HG03025 (cell line): ENCODE measurements around the gene NINJ2.

ENCODE experiments used
- ATAC-seq: cut with Tn5 transposase; IDR thresholded peaks from one replicate; pipeline ENCODE4 v1.9.1; 2021; ENCODE audit warnings: mild to moderate bottlenecking, moderate library complexity; ENCODE audit not compliant: unreplicated experiment, low FRiP score

The NINJ2 gene

DNA sequence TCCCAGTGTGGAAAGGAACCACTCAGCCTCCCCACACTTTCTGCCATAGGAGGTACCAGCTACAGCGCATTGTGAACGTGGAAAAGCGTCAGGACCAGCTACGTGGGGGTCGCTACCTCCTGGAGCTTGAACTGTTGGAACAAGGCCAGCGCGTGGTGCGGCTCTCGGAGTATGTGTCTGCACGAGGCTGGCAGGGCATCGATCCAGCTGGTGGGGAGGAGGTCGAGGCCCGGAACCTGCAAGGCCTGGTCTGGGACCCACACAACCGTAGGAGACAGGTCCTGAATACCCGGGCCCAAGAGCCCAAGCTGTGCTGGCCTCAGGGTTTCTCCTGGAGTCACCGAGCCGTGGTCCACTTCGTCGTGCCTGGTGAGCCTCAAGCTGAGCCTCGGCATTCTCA lies 106.7 kb downstream of the NINJ2 start:
- ATAC-seq: no peak

GRCh38 chr12:554001-554285 lies 109.3 kb downstream of the NINJ2 start:
- ATAC-seq: no peak

DNA sequence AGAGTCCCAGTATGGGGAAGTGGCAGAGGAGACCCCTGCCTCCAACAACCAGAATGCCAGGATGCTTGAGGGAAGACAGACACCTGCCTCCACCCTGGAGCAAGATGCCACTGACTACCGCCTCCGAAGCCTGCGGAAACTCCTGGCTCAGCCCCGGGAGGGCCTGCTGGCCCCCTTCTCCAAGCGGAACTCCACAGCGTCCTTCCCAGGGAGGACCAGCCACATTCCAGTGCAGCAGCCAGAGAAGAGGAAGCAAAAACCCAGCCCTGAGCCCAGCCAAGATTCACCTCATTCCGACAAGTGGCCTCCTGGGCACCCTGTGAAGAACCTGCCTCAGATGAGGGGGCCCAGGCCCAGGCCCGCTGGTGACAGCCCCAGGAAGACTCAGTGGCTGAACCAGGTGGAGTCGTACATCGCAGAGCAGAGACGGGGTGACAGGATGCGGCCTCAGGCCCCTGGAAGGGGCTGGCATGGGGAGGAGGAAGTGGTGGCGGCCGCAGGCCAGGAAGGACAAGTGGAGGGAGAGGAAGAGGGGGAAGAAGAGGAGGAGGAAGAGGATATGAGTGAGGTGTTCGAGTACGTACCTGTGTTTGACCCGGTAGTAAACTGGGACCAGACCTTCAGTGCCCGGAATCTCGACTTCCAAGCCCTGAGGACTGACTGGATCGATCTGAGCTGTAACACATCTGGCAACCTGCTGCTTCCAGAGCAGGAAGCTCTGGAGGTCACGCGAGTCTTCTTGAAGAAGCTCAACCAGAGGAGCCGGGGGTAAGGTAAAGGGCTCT lies 109.8 kb downstream of the NINJ2 start:
- no peak for ATAC-seq

DNA sequence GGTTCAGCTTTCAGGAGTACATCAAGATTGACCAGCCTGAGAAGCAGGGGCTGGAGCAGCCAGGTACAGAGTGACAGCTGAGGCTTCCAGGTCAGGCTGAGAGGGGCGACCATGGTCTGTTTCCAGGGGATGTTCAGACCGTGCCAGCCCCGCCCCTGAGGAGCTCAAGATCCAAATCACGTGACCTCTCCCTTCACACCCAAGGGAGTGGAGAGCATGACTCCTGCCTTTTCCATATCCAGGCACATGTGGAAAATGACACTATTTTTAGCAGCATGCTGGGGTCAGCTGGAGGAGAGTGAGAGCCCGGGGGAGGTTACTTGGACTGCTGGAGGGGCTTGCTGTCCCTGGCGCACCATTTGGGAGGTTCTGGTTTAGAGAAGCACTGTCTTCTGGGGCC lies 110.8 kb downstream of the NINJ2 start:
- ATAC-seq: no peak

GRCh38 chr12:550473-551260 lies 112.6 kb downstream of the NINJ2 start:
- ATAC-seq: no peak

- ATAC-seq: no peak
Observed at GRCh38 chr12:549476-550082, 113.7 kb downstream of the NINJ2 start.

DNA sequence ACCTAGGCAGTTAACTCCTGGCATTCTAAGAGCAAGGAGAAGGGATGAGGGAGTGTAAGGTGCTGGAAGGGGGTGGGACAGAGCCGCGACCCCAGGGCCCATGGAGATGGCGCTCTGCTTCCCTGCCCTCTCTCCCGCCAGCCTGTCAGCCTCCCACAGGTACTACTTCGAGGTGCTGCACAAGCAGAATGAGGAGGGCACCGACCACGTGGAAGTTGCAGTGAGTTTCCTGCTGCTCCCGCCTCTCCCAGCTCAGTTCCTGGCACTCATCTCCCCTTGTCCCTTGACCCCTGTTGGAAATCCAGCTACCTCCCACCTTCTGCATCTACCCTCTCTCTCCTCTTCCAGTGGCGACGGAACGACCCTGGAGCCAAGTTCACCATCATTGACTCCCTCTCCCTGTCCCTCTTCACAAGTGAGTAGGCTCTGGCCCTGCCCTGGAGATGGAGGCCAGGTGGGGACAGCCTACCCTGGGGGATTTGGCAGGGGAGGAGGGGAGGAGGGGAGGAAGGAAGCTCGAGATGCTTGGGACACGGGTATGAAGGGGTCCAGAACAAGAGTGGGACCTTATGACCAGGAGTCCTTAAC lies 115.3 kb downstream of the NINJ2 start:
- ATAC-seq: no peak

DNA sequence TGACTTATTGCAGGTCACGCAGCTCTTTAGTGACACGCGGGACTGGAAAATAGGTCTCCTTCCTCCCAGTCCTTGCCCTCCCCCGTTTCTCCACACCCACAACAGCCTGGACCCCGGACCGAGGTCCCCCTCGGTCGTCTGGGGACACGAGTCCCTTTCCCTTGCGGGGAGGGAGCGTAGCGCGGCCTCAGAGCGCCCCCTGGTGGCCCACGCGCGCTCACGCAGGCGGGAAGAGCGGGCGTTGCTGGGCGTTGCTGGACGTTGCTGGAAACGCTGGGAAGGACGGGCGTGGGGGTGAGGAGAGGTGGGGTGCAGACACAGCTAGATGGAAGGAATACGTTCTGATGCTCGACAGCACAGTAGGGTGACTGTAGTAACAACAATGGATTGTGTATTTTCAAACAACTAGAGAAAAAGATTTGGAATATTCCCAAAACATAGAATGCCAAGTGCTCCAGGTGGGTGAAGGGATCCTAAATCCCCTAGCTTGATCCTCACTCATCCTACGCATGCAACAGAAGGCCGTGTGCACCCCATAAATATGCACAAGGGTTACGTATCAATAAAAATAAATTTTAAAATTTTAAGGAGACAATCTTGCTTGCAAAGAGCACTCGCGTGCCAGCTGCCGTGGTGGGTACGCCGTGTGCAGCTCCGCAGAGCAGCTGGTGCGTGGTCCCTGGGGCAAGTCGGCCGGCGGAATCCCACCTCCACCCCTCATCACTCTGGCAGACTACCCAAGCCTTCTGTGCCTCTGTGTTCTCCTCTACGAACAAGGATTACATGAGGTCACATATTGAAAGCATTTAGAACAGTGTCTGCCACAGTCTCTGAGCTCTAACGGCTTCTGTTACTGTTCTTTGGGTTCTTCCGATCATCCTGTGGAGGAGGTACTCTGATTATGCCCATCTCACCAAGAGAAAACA lies 116.1 kb downstream of the NINJ2 start:
- ATAC-seq: no peak

DNA sequence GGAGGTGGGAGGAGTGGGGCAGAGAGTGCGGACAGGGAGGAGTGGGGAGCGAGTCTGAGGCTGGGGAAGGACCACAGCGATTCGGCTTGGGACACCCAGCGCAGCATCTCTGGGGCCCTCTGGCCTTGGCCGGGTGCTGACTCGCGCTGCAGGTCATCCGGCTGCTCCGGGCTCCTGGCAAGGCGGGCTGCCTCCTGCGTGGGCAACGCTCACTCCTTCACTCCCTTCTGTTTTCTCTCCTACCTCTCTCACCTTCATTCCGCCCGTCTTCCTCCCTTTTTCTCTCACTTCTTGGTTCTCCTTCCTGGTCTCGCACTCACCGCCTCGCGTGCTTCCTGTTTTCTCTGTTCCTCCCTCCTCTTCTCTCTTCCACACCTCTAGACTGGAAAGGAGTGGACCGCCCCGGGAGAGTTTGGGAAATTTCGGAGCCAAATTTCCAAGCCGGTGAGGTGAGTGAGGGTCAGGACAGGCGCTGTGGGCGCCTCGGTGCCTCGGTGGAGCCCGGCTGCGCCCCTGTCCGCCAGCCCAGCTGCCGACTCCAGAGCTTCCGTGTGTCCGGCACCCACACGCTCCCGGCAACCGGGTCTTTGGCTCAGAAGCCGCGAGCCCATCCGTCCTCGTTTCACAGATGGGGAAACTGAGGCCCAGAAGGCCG lies 116.9 kb downstream of the NINJ2 start:
- ATAC-seq: no peak

DNA sequence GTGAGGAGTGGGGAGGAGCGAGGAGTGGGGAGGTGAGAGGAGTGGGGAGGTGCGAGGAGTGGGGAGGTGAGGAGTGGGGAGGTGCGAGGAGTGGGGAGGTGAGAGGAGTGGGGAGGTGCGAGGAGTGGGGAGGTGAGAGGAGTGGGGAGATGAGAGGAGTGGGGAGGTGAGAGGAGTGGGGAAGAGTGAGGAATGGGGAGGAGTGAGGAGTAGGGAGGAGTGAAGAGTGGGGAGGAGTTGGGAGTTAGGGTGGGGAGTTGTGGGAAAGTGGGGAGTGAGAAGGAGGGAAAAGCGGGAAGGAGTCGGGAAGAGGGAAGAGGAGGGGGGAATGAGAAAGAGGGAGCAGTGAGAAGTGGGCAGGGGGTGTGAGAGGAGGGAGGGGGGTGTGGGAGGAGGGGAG lies 117.4 kb downstream of the NINJ2 start:
- ATAC-seq: no peak

- no peak for ATAC-seq
Observed at GRCh38 chr12:544941-545635, 118.2 kb downstream of the NINJ2 start.

- no peak for ATAC-seq
Observed at GRCh38 chr12:544142-544541, 119.1 kb downstream of the NINJ2 start.

DNA sequence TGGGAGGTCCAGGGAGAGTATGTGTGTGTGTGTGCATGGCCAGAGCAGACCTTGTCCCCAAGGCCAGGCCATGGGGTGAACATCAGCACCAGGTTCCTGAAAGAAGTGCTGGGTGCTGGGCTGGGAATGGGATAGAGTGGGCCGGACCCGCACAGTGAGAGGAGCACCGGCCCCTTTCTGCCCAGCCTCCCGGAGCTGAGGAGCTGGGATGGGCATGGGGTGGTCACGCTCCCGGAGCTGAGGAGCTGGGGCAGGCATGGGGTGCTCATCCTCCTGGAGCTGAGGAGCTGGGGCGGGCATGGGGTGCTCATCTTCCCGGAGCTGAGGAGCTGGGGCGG lies 120.2 kb downstream of the NINJ2 start:
- no peak for ATAC-seq

DNA sequence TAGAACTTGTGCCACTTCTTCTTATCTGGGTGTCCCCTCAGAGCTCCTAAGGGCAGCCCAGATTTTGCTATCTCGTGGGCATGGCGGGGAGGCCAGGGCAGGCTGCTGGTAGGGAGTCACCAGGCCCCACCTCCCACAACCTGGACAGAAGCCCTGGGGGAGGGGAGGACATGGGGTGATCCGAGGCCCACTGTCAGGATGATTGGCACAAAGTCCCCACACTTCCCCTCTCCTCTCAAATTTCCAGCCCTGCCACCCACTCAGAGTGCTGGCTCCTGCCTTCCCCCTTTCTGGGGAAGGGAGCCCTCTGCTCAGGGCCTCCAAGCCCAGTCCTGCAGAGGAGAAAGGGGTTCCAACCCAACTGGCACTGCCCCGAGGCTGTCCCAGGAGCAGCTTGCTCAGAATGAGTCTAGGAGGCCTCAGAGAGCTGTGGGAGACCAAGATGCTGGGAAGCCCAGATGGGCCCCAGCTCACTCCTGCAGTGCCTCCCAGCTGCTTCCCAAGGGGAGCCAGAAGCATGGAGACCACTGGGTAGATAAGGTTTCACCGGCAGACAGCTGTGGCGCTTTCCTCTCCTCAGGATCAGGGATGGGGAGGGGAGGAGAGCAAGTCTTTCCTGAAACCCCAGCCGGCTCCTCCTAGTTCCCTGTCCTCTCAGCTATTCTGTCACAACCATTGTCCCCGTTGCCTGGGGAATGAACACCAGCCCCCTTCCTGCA lies 120.7 kb downstream of the NINJ2 start:
- ATAC-seq: no peak

GRCh38 chr12:541676-542324 lies 121.4 kb downstream of the NINJ2 start:
- no peak for ATAC-seq

DNA sequence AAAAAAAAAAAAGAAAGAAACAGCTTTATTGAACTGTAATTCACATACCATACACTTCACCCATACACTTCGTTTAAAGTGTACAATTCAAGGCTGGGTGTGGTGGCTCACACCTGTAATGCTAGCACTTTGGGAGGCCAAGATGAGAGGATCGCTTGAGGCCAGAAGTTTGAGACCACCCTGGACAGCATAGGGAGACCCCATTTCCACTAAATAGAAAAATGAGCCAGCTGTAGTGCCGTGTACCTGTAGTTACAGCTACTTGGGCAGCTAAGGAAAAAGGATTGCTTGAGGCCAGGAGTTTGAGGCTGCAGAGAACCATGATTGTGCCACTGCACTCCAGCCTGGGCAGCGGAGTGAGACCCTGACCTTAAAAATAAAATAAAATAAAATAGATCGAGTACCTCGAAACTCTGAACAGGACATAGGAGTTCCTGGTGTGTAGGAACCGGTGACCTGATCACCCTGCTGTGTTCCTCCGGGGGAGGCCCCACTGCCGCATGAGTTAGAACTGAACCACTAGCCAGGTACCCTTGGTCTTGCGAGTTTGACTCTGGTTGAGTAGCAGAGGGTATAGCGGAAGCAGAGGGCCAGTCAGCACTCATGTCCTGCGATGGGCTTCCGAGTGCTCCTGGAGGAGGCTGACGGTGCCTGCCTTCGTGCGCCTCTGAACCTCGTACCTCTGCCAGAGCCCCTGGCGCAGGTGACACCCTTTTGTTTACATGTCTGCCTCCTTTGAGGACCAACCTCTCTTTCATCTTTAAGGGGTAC lies 123.5 kb downstream of the NINJ2 start:
- no peak for ATAC-seq

- ATAC-seq: no peak
Observed at GRCh38 chr12:538731-539539, 124.3 kb downstream of the NINJ2 start.
